HG03342 (cell line): ENCODE results near the gene NGFR.

Source experiments
- ATAC-seq: cut with Tn5 transposase; IDR thresholded peaks from one replicate; pipeline ENCODE4 v1.9.1; 2021; ENCODE audit warnings: mild to moderate bottlenecking, moderate library complexity; ENCODE audit not compliant: unreplicated experiment

Gene NGFR

GRCh38 chr17:49556223-49556943, 61.3 kb downstream of the NGFR start:
- ATAC-seq, result no peak

DNA sequence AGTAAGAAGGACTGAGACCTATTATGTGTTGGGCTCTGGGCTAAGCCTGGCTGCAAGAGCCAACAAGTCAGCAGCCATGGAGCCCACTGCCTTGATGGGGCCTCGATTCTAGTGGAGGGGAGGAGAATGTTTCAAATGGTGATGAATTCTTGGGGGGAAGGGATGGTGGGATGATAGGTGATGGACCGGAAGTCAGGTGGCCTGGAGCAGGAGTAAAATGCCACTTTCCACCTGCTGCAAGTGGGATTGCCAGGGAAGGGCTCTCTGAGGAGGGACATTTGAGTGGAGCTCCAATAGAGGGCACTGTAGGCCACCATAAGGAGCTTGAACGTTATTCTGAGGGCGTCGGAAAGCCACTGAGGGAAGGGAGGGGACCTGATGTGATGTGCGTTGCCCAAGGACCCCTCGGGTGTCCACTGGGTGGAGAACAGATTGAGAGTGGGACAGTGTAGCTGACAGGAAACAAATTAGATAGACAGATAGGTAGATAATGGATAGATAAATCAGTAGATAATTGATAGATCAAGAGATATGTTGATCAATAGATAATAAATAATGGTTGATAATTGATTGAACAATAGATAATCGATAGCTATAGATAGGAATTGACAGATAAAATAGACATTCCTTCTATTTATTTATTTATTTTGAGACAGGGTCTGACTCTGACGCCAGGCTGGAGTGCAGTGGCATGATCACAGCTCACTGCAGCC, 62.4 kb downstream of the NGFR start:
- ATAC-seq, result no peak
